HG03095 (cell line): ENCODE measurements around the gene PYGO2.

Experiments
- ATAC-seq: cut with Tn5 transposase; IDR thresholded peaks from one replicate; pipeline ENCODE4 v1.9.1; 2021; ENCODE audit warnings: moderate library complexity; ENCODE audit not compliant: unreplicated experiment

Gene PYGO2

DNA sequence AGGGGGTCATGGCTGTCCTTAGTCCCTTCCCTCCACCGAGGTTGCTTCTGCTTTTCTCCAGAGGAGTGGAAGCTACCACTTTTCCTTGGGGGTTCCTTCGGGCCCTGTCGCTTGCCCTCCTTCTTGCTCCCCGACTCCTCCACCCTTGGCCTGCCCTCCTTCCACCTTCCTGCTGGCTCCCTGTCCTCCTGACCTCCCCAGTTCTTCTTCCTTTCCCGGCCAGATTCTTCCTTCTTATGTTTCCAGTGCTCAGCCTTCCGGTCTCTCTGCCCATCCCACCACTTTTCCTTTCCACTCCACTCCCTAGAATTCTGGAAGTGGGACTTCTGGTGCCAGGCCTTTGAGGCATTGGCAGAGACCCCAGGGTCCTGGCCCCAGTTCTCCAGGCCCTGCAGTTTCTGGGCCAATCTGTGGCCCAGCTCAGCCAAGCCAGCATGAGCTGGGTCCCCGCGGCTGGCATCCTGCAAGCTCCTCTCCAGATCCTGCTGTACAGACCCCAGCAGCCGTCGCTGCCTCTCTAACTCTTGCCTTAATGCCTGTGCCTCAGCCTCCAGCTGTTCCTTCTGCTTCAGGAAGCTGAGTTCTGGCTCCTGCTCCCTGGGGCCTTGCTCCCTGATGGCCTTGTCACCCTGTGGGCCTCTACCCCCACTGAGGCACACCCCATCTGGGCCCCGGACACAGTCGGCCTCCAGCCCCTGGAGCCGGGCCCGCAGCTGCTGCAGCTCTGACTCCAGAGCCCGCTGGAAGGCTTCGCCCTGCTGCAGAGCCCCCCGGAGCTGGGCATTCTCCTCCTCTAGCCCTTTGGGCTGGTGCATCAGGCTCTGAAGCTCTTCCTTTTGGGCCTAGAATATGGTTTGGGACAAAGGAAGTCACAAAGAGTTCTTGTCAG is 15.4 kb downstream of the PYGO2 start:
- ATAC-seq: no peak

DNA sequence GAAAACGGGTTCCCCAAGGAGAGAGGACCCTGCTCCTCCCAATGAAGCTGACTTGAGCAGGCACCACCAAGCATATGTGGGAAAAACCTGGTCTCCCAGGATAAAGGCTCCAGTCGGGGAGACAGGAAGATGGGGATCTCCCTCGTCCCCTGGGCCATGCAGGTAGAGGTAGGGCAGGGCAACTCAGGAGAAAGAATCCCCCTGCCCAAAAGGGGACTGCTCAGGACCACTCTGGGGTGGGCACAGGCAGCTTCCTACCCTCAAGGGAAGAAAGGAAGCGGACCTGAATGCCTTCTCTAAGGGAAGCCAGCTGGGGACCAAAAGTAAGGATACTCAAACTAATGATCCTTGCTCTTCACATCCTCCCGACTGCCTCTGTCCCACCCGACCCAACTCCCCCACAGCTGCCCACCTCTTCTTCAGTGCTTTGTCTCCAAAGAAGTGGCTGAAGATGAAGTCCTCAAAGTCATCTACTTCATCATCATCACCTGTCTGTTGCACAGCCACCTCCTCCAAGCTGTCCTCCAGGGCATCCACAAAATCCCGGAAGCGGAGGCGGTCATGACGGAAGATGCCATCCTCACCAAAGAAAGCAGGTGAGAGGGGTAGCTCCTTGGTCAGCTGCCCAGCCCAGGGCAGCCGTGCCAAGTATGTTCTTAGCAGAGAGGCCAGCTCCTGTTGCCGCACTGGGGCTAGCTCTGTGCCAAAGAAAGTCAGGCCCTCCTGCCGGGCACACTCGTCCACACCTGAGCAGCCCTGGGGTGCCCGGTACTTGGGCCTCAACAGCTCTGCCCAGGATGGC is 16.2 kb downstream of the PYGO2 start:
- ATAC-seq: no peak

GRCh38 chr1:154944401-154945159 is 17.0 kb downstream of the PYGO2 start:
- no peak for ATAC-seq

- no peak for ATAC-seq
These were observed 17.8 kb downstream of the PYGO2 start for GRCh38 chr1:154943649-154944400.

DNA sequence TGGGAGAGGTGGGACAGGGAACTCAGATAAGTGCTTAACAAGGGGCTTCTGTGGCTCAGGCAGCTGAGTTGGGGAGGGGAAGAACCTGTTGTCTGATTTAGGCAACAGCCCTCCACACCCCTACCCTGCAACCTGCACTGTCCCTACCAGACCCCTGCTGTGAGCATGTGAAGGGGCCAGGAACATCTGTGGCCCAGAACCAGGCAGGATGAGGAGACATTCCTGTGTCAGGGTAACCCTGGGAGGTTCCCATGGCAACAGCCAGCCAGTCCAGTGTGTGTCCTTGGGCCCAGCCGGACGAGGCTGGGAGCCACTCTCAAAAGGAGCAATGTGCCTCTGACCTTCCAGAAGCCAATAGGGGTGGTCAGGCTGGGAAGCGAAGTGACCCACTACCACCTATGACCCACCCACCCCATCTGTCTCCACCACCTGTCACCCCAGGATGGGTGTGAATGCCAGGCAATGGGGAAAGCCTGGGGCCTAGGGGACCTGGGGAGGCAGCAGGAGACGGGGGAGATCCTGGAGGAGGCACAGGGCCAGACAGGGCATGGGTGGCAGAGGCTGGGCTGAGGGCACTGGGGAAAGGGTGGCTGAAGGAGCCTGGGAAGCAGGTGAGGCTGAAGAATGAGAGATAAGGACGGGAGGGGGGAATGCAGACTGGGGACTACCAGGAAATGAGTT is 20.1 kb downstream of the PYGO2 start:
- ATAC-seq: no peak

DNA sequence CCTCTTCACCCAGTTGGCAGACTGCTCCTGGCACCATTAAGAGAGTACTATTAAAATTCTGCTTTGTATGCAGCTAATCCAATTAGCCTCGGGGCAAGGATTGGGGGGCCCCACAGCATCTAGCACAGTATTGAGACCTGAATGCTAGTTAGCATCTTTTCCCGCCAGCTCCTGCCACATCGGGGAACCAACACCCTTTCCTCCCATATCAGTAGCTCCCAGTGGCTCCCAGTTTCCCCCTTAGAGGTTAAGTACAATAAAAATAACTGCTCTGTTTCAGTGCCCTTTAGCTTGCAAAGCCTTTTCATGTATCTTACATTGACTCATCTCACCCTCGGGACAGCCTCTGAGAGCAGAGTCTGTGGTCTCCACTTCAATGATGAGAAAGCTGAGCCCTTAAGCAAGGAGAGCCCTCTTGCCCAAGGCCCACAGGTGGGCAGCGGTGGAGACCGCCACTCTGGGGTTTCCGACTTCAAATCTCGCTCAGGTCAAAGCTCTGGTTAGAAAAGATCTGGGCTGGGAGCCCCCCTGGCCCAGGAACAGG is 20.9 kb downstream of the PYGO2 start:
- ATAC-seq: no peak

GRCh38 chr1:154940213-154940560 is 21.4 kb downstream of the PYGO2 start:
- ATAC-seq: no peak

DNA sequence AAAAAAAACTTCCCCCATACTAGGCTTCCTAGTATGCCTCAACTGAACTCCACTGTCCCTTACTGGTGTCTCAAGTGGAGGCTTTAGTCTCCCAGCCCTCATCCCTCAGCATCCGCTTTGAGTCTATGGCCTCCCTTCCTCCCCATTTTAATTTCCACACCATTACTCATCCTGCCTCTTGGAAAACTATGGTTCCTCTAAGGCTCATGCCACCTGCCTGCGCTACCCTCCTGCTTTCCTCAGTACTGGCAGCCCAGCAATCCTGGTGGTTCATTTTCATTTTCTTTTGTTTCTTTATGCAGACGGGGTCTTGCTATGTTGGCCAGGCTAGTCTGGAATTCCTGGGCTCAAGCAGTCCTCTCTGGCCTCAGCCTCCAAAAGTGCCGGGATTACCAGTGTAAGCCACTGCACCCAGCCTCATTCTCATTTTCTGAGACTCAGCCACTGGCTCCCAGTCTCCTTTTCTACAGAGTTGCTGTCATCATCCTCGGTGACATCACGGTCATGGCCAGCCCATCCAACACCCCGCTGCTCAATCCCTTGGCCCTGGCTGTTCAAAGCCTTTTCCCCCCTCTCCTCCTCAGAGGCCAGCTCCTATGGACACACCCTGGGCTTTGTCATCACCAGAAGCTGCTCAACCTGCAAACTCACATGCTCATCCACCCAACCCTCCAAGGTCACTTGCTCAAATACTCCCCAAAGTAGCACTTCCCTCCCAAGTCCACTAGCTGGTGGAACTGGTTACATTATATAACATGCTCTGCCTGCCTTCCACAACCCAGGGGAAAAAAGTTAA is 22.8 kb downstream of the PYGO2 start:
- no peak for ATAC-seq

DNA sequence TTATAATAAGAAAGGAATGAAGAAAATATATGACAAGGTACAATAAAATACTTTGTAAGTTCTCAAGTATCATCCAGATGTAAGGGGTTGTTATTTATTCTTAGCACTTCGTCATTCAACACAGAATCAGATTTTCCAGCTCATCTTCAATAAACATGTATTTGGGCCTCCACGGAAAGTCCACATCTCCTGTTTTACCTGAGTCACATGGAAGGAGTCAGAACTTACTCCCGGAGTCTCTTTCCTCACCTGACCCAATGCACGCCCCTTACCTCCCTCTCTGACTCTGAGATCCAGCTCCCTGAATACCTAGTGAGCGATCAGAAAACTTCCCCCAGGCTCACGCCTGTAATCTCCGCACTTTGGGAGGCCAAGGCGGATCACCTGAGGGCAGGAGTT is 23.6 kb downstream of the PYGO2 start:
- no peak for ATAC-seq

- peak; percentile 47 for ATAC-seq
These were observed 24.2 kb downstream of the PYGO2 start for GRCh38 chr1:154937085-154937987.

DNA sequence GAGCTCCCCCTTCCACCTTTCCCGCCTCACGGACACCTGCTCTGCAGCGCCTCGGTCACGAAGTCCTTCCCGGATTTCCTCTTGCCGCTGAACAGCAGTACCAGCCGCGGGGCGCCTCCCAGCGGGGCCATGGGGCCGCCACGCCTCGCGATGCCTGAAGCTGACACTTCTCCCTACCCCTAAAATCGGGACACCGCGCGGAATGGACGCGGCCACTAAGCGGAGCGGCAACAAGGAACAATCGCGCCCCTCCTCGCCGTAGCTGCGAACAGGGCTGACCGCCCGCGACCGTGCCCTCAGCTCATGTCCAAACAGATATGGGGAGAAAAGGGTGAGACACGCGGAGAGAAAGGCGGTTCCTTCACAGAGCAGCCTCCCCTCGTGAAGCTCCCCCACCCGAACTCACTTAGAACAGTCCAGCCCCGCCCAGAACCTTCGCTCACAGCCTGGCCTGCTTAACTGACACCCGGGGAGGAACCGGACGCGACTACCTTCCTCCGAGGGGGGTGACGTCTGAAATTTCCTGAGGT is 25.0 kb downstream of the PYGO2 start, which contains the start of gene PMVK:
TSS of gene PMVK (minus strand) at position 165 of the 530 bp plus-strand sequence. CDS start at position 131, 34 bp downstream.
- peak; percentile 49 for ATAC-seq

- ATAC-seq: no peak
These were observed 25.6 kb downstream of the PYGO2 start for GRCh38 chr1:154935749-154936554.

GRCh38 chr1:154934358-154934948 is 27.1 kb downstream of the PYGO2 start:
- ATAC-seq: no peak

- ATAC-seq: no peak
These were observed 29.6 kb downstream of the PYGO2 start for GRCh38 chr1:154931940-154932487.

DNA sequence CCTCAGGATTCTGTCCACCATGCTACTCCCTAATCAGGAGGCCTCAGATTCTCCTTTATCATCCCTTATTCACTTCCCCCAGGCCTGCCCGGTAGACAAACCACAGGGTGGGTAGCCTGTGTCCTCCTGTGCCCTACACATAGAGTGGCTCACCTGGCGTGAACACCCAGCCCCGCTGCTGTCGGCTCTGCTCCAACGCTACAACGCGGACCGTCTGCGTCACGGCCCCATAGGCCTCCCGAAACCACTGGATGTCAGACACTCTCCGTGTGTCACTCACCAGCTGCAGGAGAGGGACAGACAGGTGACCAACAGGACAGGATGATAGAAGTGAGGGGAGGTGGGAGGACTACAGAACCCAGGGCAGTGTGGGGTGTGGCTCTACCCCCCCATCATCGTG is 35.4 kb downstream of the PYGO2 start:
- ATAC-seq: no peak
